Activated CD4-positive, alpha-beta T cell treated with anti-CD3 and anti-CD28 coated beads, Interleukin-2, amount 50 U/mL, for 16 hours (primary cell): ENCODE data around the gene CTNNA3.

Experiments used
- DNase-seq: peaks from one replicate; pipeline ENCODE4 v3.0.0-alpha.2; 2020

CTNNA3 gene

GRCh38 chr10:66925896-66926715 is 769.9 kb downstream of the CTNNA3 start, which contains the start of gene LRRTM3:
Gene LRRTM3, plus strand, starts transcription at chr10:66926036.
- peak; percentile 60 for DNase-seq

GRCh38 chr10:66925373-66925772 is 770.6 kb downstream of the CTNNA3 start:
- no peak for DNase-seq

- no peak for DNase-seq
Measured at GRCh38 chr10:66924674-66925345, 771.2 kb downstream of the CTNNA3 start.

GRCh38 chr10:66919248-66919647 is 776.7 kb downstream of the CTNNA3 start:
- no peak for DNase-seq

- DNase-seq: no peak
Measured at GRCh38 chr10:66917104-66917503, 778.9 kb downstream of the CTNNA3 start.

- DNase-seq: no peak
Measured at GRCh38 chr10:66916030-66916429, 780.0 kb downstream of the CTNNA3 start.

GRCh38 chr10:66910671-66911070 is 785.3 kb downstream of the CTNNA3 start:
- DNase-seq: no peak

GRCh38 chr10:66892871-66893270 is 803.1 kb downstream of the CTNNA3 start:
- DNase-seq: no peak

- no peak for DNase-seq
Measured at GRCh38 chr10:66888237-66888636, 807.8 kb downstream of the CTNNA3 start.

- DNase-seq: no peak
Measured at GRCh38 chr10:66886848-66887247, 809.1 kb downstream of the CTNNA3 start.

- no peak for DNase-seq
Measured at GRCh38 chr10:66882271-66882670, 813.7 kb downstream of the CTNNA3 start.

- DNase-seq: no peak
Measured at GRCh38 chr10:66881814-66882213, 814.2 kb downstream of the CTNNA3 start.

GRCh38 chr10:66880826-66881225 is 815.2 kb downstream of the CTNNA3 start:
- no peak for DNase-seq

GRCh38 chr10:66880292-66880691 is 815.7 kb downstream of the CTNNA3 start:
- DNase-seq: no peak

- no peak for DNase-seq
Measured at GRCh38 chr10:66877361-66877760, 818.6 kb downstream of the CTNNA3 start.

- no peak for DNase-seq
Measured at GRCh38 chr10:66869635-66870034, 826.4 kb downstream of the CTNNA3 start.

GRCh38 chr10:66862687-66863258 is 833.2 kb downstream of the CTNNA3 start:
- DNase-seq: no peak

- no peak for DNase-seq
Measured at GRCh38 chr10:66860376-66860945, 835.5 kb downstream of the CTNNA3 start.

GRCh38 chr10:66852811-66853210 is 843.2 kb downstream of the CTNNA3 start:
- no peak for DNase-seq

- DNase-seq: no peak
Measured at GRCh38 chr10:66848856-66849255, 847.1 kb downstream of the CTNNA3 start.

- DNase-seq: no peak
Measured at GRCh38 chr10:66844176-66844942, 851.6 kb downstream of the CTNNA3 start.

- no peak for DNase-seq
Measured at GRCh38 chr10:66843396-66843795, 852.6 kb downstream of the CTNNA3 start.

- no peak for DNase-seq
Measured at GRCh38 chr10:66842867-66843266, 853.1 kb downstream of the CTNNA3 start.
